Midbrain (tissue), 1 donor: Measurements from ENCODE around the gene PPAT.
"Not testable (repeated sequence)": the region's sequence is repeated elsewhere in the genome, so short reads cannot be mapped to it uniquely, and the experiment has no call there.

Experiments used
- DNase-seq: peaks from one replicate; lab custom pipeline; 2025; lab: John Stamatoyannopoulos, UW

Gene PPAT

DNA sequence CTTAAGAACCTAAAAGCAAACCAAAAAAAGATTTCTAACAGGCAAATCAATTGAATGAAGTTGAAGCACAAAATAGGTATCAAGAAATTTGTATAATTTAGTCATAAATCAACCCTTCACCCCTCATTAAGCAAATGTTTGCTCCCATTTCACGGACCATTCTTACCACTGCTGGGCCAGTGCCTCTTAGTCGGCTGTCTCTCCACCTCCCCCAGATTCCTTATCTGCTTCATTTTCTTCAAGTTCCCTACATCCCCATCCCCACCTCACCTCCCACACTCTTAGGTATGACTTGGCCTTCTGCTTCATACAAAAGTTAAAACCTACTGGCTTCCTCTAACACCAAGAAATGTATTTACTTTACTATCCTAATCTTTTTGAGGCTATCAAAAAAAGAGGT lies 60.0 kb downstream of the PPAT start:
- DNase-seq: no peak

DNA sequence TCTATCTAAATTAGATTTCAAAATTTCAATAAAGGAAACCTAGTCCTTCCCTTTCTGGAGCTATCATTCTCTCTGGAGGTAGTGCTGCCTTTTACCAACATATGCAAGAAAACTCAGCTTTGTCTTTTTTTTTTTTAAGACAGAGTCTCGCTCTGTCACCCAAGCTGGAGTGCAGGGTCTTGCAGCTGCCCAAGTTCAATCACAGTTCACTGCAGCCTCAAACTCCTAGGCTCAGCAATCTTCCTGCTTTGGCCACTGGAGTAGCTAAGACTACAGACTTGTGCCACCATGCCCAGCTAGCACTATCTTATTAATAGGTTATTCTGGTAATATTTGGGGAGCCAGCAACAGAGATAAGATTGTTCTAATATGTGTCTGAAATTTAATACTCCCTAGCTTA lies 60.5 kb downstream of the PPAT start:
- DNase-seq: no peak

DNA sequence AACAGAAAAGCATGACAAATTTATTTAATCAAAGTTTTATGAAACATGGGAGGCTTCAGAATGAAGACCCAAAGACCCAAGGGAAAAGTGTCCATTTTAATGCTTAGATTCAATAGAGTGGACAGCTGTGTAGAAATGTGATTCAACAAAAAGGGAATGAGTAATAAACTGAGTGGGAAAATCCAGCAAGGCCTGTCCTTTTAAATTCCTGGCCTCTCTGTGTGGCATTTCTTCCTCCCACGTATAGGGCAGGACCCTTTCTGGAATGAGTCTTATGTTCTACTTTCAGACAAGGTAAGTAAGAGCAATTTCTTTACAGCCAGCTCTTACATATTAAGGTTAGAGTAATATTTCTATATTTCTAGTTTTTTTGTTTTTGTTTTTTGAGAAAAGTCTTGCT lies 62.6 kb downstream of the PPAT start:
- no peak for DNase-seq

DNA sequence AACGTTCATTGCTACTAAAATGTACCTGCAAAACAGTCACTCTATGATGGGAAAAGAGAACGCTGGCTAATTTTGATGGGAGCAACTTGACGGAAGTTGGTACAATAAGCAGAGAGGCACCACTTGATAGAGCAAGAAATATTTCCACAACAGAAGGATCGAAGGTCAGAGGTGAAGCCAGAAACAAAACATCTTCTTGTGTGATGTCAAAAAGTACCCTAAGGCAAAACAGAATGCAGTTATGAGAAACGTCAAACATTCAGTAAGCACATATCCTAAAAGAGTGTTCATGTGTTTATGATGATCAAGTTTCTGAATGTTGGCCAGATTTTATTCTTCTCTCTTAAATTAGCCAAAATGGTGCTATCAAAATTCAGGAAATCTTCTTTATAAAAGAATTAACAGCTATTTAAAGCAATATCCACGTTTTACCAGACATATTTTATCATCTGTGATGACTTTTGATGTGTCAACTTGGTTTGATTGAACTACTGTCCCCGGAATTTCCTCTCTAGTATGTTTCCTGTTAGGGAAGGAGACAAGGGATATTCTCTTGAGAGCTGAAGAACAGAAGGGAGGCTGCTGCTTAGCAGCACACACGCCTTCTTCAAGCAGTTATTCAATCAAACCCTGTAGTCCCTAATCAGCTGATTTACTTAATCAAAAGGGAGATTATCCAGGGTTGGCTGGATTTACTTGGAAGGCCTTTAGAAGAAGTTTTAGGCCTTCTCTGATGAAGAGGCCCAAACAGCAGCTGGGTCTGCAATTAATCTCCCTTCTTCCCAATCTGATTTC lies 63.8 kb downstream of the PPAT start:
- DNase-seq: no peak

DNA sequence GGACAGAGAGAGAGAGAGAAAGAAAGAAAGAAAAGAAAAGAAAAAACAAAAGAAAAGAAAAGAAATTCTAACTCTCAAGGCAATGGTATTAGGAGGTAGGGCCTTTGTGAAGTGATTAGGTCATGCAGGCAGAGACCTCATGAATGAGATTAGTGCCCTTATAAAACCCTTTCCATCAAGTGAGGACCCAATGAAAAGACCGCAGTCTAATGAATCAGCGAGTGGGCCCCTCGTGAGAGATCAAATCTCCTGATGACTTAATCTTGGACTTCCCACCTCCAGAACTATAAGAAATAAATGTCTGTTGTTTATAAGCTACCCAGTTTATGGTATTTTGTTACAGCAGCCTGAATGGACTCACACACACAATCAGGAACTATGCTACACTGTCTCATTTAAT lies 65.0 kb downstream of the PPAT start:
- DNase-seq: no peak

DNA sequence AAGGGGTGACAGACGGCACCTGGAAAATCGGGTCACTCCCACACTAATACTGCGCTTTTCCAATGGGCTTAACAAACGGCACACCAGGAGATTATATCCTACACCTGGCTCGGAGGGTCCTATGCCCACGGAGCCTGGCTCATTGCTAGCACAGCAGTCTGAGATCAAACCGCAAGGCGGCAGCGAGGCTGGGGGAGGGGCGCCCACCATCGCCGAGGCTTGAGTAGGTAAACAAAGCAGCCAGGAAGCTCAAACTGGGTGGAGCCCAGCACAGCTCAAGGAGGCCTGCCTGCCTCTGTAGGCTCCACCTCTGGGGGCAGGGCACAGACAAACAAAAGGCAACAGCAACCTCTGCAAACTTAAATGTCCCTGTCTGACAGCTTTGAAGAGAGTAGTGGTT lies 72.4 kb downstream of the PPAT start:
- not testable (repeated sequence) for DNase-seq

DNA sequence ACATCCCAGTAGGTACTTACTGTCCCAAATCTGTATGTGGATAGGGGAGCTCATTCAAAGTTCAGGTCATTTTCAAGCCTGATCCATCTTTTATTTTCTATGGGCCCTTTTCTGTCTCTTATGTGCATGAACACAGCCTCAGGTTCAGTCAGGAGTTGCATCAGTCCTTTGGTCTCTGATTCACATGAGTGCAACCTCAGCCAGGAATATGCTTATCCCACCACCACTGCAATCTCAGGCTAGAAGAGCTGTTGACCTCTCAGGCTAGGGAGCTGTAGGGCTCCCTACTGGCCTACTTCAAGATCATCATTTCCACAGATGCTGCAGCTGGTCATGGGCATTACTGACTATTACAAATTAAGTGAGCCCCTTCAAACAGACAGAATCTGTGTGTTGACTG lies 75.3 kb downstream of the PPAT start:
- DNase-seq: no peak

DNA sequence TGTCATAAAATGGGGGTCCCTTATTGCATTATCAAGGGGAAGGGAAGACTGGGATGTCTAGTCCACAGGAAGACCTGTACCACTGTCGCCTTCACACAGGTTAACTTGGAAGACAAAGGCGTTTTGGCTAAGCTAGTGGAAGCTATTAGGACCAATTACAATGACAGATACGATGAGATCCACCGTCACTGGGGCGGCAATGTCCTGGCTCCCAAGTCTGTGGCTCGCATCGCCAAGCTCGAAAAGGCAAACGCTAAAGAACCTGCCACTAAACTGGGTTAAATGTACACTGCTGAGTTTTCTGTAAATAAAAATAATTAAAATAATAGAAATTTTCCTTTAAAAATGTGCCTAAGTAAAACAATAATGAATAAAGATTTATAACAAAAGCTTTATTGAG lies 78.8 kb downstream of the PPAT start:
- no peak for DNase-seq

DNA sequence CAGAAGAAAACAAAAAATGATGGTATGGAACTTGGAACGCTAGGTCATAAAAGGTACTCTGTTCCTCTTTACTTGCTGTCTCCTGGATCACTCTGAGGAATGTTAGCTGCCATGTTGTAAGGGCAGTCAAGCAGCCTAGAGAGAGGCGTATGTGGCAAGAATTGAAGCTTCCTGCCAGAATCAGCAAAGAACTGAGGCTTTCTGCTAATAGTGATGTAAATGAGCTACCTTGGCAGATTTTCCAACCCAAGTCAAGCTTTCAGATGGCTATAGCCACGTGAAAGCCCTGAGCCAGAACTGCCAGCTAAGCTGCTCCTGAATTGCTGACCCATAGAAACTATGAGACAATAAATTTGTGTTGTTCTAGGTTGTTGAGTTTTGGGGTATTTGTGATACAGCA lies 86.8 kb downstream of the PPAT start:
- peak; percentile 51 for DNase-seq

DNA sequence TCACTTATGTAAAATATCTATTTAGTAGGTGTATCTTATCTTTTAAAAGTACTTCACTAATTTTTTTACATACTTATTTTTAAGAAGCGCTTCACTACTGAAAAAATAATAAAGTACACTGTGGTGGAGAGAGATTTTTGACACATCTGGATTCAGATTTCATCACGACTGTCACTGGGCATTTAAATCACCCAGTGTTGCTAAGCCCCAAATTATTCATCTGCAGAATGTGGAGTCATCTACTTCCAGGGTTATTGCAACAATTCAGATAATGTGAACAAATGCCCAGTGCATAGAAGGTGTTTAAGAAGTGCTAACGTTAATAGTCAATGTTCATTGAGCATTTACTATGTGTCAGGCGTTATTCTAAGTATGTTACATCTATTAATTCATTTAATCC lies 90.0 kb downstream of the PPAT start:
- no peak for DNase-seq
